Sigmoid colon (tissue), 4 donors: ENCODE results near the gene VSTM2L.

Experiments used
- CTCF ChIP-seq, 4 experiments: fragments of 450-650 bp in 3 of 4; fragments of 200-600 bp in 1 of 4; IDR thresholded peaks; one replicate each; pipeline ENCODE4 v1.5.1; 2016 to 2019; ENCODE audit warnings: antibody characterized with exemption in 4 of 4, mild to moderate bottlenecking in 3 of 4, moderate library complexity in 2 of 4
- EP300 ChIP-seq, 4 donors: sonication (generic); formaldehyde crosslinking; IDR thresholded peaks; one replicate each; pipeline ENCODE4 v1.6.1; 2017; ENCODE audit warnings: antibody characterized with exemption in 4 of 4
- POLR2A ChIP-seq, 2 donors: fragments of 450-650 bp; IDR thresholded peaks; one replicate each; pipeline ENCODE4 v1.6.1; 2016; ENCODE audit warnings: antibody characterized with exemption in 2 of 2, mild to moderate bottlenecking in 2 of 2, moderate library complexity in 2 of 2

GRCh38 chr20:37946946-37947345, 44.0 kb downstream of the VSTM2L start:
- no peak for TF ChIP-seq CTCF (IDR thresholded peaks at IDR 0.05)
- no peak for TF ChIP-seq POLR2A (IDR thresholded peaks at IDR 0.05)
- no peak for TF ChIP-seq EP300 (IDR thresholded peaks at IDR 0.05)
